HepG2 (cell line): ENCODE measurements around the gene RGS6. TPM values are rescaled to one million over a fixed set of nuclear protein-coding genes. Genes with fewer than 3 reads are reported as not detected.

Experiments used
- ATAC-seq: fragments of 200-7000 bp; cut with Tn5 transposase; 3 replicates; pipeline ENCODE4 v1.9.1; 2020; ENCODE audit warnings: mild to moderate bottlenecking, moderate library complexity
- BruUV-seq: library from RNA; stranded (reverse); fragments of 400-500 nt; replicated peaks from 2 replicates; lab custom pipeline; 2021; lab: Mats Ljungman, UMichigan
- CTCF ChIA-PET: fragments of 300-600 bp; formaldehyde crosslinking; extraction: SDS; loops from one replicate; lab custom pipeline; 2021; ENCODE audit warnings: low total read pairs, inconsistent platforms, low intra/inter-chr PET ratio; lab: Yijun Ruan, JAX
- POLR2A ChIA-PET: fragments of 350-600 bp; sonication (Branson Sonifier 250); formaldehyde crosslinking; loops from one replicate; lab custom pipeline; 2020; ENCODE audit warnings: antibody characterized with exemption, inconsistent platforms; lab: Yijun Ruan, JAX
- DNase-seq: peaks from one replicate; pipeline ENCODE4 v3.0.0-alpha.2; 2015; ENCODE audit warnings: low spot score
- FAIRE-seq: peaks from 3 replicates; lab custom pipeline; 2011; peaks lifted over from hg19 to GRCh38; lab: Jason Lieb, UNC
- H2AFZ ChIP-seq: one replicate; pipeline ENCODE4 v1.6.1; 2011; ENCODE audit warnings: low read length, inconsistent platforms
- H3K27ac ChIP-seq: fragments of 300-600 bp; 3 replicates; pipeline ENCODE4 v1.8.0; 2011; ENCODE audit warnings: mixed run types, mild to moderate bottlenecking, mixed read lengths, low read length, inconsistent platforms; ENCODE audit not compliant: insufficient read depth; ENCODE audit errors: extremely low read length
- H3K27me3 ChIP-seq, 2 experiments: fragments of 200-600 bp in 1 of 2; 2 replicates in 1 of 2; 3 replicates in 1 of 2; pipeline versions ENCODE4 v1.6.0 to v1.8.0; 2011; ENCODE audit warnings: low read length in 2 of 2, mild to moderate bottlenecking in 2 of 2, moderate library complexity in 2 of 2, inconsistent platforms in 1 of 2; ENCODE audit not compliant: insufficient read depth in 2 of 2, control insufficient read depth in 1 of 2
- H3K36me3 ChIP-seq, 2 experiments: fragments of 200-600 bp in 1 of 2; replicated peaks in 1 of 2; 2 replicates in 1 of 2; 3 replicates in 1 of 2; pipeline versions ENCODE4 v1.5.1 to v1.8.0; 2011; ENCODE audit warnings: low read length in 2 of 2, inconsistent platforms in 1 of 2; ENCODE audit not compliant: insufficient read depth in 2 of 2, control insufficient read depth in 1 of 2
- H3K4me1 ChIP-seq: 2 replicates; pipeline ENCODE4 v1.5.1; 2012; ENCODE audit warnings: low read length, inconsistent platforms; ENCODE audit not compliant: insufficient read depth
- H3K4me2 ChIP-seq: 2 replicates; pipeline ENCODE4 v1.6.0; 2011; ENCODE audit warnings: low read depth, low read length, inconsistent platforms
- H3K4me3 ChIP-seq, 3 experiments: fragments of 200-600 bp in 1 of 3; sonication (generic), shearing (Covaris generic) in 1 of 3; replicated peaks in 1 of 3; 2 replicates each; pipeline ENCODE4 v1.5.1; 2011 to 2016; ENCODE audit warnings: low read length in 3 of 3, inconsistent platforms in 2 of 3, low read depth in 2 of 3, mild to moderate bottlenecking in 2 of 3, control low read depth in 1 of 3, mixed read lengths in 1 of 3; ENCODE audit not compliant: insufficient read depth in 1 of 3
- H3K79me2 ChIP-seq: one replicate; pipeline ENCODE4 v1.6.1; 2011; ENCODE audit warnings: low read length, inconsistent platforms; ENCODE audit not compliant: insufficient read depth
- H3K9ac ChIP-seq: 2 replicates; pipeline ENCODE4 v1.6.0; 2011; ENCODE audit warnings: mild to moderate bottlenecking, low read depth, low read length, inconsistent platforms; ENCODE audit not compliant: insufficient read depth
- H3K9me3 ChIP-seq: 2 replicates; pipeline ENCODE4 v1.5.1; 2012; ENCODE audit warnings: mild to moderate bottlenecking, low read length
- H4K20me1 ChIP-seq: 2 replicates; pipeline ENCODE4 v1.6.0; 2011; ENCODE audit warnings: inconsistent platforms, mild to moderate bottlenecking, low read length, moderate library complexity; ENCODE audit not compliant: insufficient read depth
- CBX1 ChIP-seq: IDR thresholded peaks from one replicate; pipeline ENCODE4 v1.6.1; 2016; ENCODE audit warnings: antibody characterized with exemption, low read depth
- CEBPZ ChIP-seq: IDR thresholded peaks from 2 replicates; pipeline ENCODE4 v1.6.1; 2012; ENCODE audit warnings: low read length, improper control_type of control experiment
- DNMT3B ChIP-seq: conservative IDR thresholded peaks from 2 replicates; pipeline ENCODE4 v1.6.1; 2016; ENCODE audit warnings: missing biosample characterization, control low read depth
- HMGXB3 ChIP-seq: sonication (generic); formaldehyde crosslinking; IDR thresholded peaks from 2 replicates; pipeline ENCODE4 v1.4.0; 2020; ENCODE audit warnings: missing genetic modification reagents, borderline replicate concordance
- SMARCE1 ChIP-seq: fragments of 450-650 bp; IDR thresholded peaks from 2 replicates; pipeline ENCODE4 v1.6.1; 2017; ENCODE audit warnings: borderline replicate concordance
- ZNF329 ChIP-seq: sonication (generic); formaldehyde crosslinking; IDR thresholded peaks from 2 replicates; pipeline ENCODE4 v1.9.0; 2021; ENCODE audit warnings: low read depth, mild to moderate bottlenecking, missing genetic modification reagents
- WGBS: methylation state at CpG from one replicate; pipeline ENCODE4 v1.1.6; 2017; ENCODE audit warnings: low lambda C conversion rate; 5-methylcytosine and 5-hydroxymethylcytosine counted together
- in situ Hi-C: cut with HindIII; loops from 2 replicates; pipeline ENCODE4 v1.10.0; 2017; ENCODE audit warnings: low pct_unique_long_range_greater_than_20kb; ENCODE audit not compliant: extremely low pct_ligation_motif_present
- intact Hi-C: fragments of 100-400 bp; cut with micrococcal nuclease; formaldehyde crosslinking; loops from one replicate; pipeline ENCODE4 v1.10.0; 2022; ENCODE audit not compliant: unreplicated experiment
- polyA plus RNA-seq, 8 experiments: library from polyadenylated mRNA; depleted of rRNA in 3 of 8; stranded (reverse) in 7 of 8; unstranded in 1 of 8; fragments of >200 nt; fragmentation: Illumina TruSeq in 4 of 8; extraction: Trizol in 4 of 8; gene quantifications; 2 replicates each; pipeline versions ENCODE4 v1.2.1 to v1.2.3, GENCODE V29; 2011 to 2016; ENCODE audit warnings: low read depth in 4 of 8, missing spikeins in 1 of 8, mixed read lengths in 1 of 8; ENCODE audit not compliant: insufficient read depth in 1 of 8
- total RNA-seq, 5 experiments: library from RNA; depleted of rRNA; stranded (reverse); fragments of >200 nt; fragmentation: Illumina TruSeq; extraction: Trizol; gene quantifications; 2 replicates each; pipeline ENCODE4 v1.2.3, GENCODE V29; 2016; ENCODE audit warnings: low read depth in 1 of 5

The RGS6 gene
- total and polyA plus RNA-seq, 2 of the 13 experiments (the other 11 are each of a cell fraction or from before 2014, with no cell fraction given), result not detected

GRCh38 chr14:71961972-71962371, 29.7 kb downstream of the RGS6 start (continued):
- TF ChIP-seq HMGXB3 (CRISPR knock-in tag) (no peak), CBX1 (no peak), DNMT3B (no peak)

- H3K4me2 ChIP-seq, result no peak overlapping the region
- ChIA-PET POLR2A (no interaction called here), CTCF (no interaction called here)
- no peak overlapping the region for H3K27ac ChIP-seq
- intact Hi-C loops (no loop called here), in situ Hi-C loops (no loop called here)
- no peaks in the 10 kb centered on the region; a peak in 1 of 5 replicates for H3K27me3 ChIP-seq
- no peaks in the 10 kb centered on the region for H3K4me1 ChIP-seq
- H4K20me1 ChIP-seq, result no peaks in the 10 kb centered on the region
- 3% methylated on average over 7 of the region's 7 CpGs for WGBS
- no peak overlapping the region for H3K9ac ChIP-seq
- no peaks in the 10 kb centered on the region for H3K9me3 ChIP-seq
- H3K79me2 ChIP-seq, result no peaks in the 10 kb centered on the region
- H3K4me3 ChIP-seq, result no peak overlapping the region
- no TSS peak for BruUV-seq
- DNase-seq (no peak), ATAC-seq (no peak), FAIRE-seq (no peak)
- TF ChIP-seq ZNF329 (CRISPR knock-in tag) (no peak), SMARCE1 (no peak), CEBPZ (no peak)
- no peaks in the 10 kb centered on the region for H3K36me3 ChIP-seq
- no peak overlapping the region for H2AFZ ChIP-seq
Observed at GRCh38 chr14:71964716-71965115, 32.5 kb downstream of the RGS6 start.
